GM21576 (cell line): Measurements from ENCODE around the gene SLC30A2.

Experiments used
- ATAC-seq: cut with Tn5 transposase; IDR thresholded peaks from one replicate; pipeline ENCODE4 v1.9.1; 2021; ENCODE audit warnings: mild to moderate bottlenecking, moderate library complexity; ENCODE audit not compliant: unreplicated experiment

Gene SLC30A2

GRCh38 chr1:26025060-26025459, 20.9 kb downstream of the SLC30A2 start:
- no peak for ATAC-seq

- ATAC-seq = no peak
Measured at GRCh38 chr1:26023826-26024225, 22.1 kb downstream of the SLC30A2 start.

- ATAC-seq = no peak
Measured at GRCh38 chr1:26023009-26023408, 22.9 kb downstream of the SLC30A2 start.

GRCh38 chr1:26022404-26022779, 23.5 kb downstream of the SLC30A2 start:
- no peak for ATAC-seq

GRCh38 chr1:26021647-26022403, 24.1 kb downstream of the SLC30A2 start, which contains the start of gene EXTL1:
EXTL1 (plus strand) TSS chr1:26021775; CDS start chr1:26022647, 872 bp downstream.
- no peak for ATAC-seq

DNA sequence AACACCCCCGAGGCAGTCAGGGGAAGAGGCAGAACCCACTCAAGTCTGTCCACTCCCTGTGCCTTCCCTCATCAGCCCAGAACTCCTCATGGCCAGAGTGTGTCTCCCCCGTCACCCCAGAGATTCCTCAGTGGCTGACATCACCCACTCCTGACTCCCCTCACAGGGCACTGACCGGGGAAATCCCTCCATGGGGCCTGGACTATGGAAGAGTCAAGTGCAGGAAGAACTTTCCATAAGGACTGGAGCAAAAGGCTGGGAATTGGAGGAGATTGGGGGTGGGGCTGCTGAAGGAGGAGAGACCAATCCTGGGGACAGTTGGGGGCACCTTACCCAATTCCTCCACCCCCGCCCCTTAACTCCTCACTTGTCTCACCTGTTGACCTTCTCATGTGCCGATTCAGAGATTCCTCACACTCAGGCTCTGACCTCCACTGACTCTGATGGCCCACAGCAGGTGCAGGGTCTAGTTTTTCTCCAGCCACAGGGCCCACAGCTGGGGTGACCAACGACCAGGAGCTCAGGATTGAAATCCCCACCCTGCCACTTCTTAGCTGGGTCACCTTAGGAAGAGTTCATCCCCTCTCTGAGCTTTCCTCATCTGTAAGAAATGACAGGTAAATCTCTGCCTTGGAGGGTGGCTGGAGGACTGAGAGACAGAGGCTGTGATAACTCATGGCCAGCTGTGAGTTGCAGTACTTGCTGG, 24.8 kb downstream of the SLC30A2 start:
- ATAC-seq = no peak

GRCh38 chr1:26020330-26020768, 25.6 kb downstream of the SLC30A2 start:
- ATAC-seq = no peak

DNA sequence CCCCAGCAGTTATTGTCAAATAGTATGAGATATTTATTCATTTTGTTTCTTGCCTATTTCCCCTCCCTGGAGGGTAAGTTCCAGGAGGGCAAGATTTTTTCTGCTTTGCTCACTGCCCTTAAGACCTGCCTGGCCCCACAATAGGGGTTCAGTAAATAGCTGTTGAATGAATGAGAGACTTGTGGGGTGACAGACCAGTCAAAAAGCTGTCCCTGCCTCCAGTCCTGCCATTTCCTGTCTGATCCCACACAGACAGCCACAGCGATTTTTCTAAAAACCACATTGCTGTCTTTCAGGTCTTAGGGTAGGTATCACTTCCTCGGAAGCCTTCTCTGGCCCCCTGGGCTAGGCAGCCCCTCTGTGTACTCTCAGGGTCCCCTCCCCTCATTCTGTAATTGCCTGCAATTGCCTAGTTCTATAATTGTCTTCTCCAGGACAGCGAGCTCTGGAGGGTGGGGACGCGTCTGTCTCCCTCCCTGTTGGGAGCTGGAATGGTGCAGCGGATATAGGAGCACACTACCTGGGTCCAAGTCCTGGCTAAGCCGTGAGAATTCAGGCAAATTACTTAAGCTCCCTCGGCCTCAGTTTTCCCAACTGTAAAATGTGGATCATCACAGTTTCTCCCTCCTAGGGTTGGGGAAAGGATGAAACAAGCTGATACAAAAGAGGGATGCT, 26.1 kb downstream of the SLC30A2 start:
- no peak for ATAC-seq

DNA sequence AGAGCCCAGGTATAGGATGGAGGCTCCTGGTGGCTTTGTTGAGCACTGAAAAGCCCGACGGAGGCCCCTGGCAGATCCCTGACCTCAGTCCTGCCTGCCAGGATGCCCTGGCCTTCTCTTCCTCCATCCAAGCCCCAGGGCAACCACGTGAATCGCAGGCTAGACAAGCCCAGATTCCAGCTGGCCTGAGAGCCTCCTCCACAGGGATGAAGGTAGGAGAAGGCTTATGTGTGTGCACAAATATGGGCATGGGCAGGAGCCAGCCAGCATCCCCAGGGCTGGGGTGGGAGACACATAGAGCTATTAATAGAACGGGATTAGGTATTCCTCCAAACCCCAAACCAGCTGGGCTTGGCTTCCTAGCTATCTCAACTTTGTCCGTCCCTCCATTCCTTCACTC, 28.3 kb downstream of the SLC30A2 start:
- no peak for ATAC-seq

DNA sequence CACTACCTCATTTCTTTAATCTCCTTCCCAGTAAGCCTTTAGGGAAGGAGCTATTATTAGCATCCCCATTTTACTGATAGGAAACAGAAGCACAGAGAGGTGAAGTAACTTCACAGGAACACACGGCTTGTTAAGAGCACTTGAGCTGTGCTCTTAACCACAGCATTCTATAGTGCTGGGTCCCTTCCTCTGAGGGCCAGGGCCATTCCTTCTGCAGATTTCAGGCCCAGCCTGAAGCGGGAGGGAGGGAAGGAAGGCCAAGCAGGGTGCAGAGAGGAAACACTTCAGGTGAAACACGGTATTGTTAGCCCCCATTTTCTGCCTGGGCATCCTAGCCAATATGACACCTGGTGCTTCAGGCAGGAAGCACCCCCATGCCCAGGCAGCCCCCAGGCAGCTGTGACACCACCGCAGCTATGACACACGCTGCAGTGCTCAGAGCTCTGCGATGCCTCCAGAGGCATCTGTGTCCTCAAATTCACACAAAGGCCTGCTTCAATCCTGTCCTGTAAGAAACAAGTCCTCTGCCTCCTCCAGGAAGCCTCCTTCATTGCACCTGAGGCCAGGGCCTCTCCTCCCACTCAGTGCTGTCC, 28.9 kb downstream of the SLC30A2 start:
- no peak for ATAC-seq

- ATAC-seq = no peak
Measured at GRCh38 chr1:26016258-26016952, 29.5 kb downstream of the SLC30A2 start.

GRCh38 chr1:26015358-26015757, 30.6 kb downstream of the SLC30A2 start:
- ATAC-seq = no peak

- no peak for ATAC-seq
Measured at GRCh38 chr1:26014179-26014578, 31.7 kb downstream of the SLC30A2 start.

DNA sequence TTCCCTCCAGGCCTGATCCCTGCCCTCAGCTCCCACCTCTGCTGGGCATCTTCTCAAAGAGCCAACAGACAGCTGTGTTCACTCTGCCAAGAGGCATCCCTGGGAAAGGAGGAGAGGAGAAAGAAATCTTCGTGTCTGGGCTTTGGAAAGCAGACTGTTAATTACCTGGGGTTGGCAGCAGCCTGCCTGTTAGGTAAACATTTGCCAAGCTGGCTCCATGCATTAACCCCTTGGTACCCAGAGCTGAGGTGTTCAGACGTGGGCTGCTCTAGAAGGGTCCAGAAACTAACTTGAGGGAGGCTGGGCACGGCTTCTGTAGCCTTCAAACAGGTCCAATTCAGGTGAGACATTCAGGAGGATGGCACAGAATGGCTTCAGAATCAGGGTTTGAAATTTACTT, 33.1 kb downstream of the SLC30A2 start:
- no peak for ATAC-seq

- no peak for ATAC-seq
Measured at GRCh38 chr1:26010825-26011224, 35.1 kb downstream of the SLC30A2 start.

DNA sequence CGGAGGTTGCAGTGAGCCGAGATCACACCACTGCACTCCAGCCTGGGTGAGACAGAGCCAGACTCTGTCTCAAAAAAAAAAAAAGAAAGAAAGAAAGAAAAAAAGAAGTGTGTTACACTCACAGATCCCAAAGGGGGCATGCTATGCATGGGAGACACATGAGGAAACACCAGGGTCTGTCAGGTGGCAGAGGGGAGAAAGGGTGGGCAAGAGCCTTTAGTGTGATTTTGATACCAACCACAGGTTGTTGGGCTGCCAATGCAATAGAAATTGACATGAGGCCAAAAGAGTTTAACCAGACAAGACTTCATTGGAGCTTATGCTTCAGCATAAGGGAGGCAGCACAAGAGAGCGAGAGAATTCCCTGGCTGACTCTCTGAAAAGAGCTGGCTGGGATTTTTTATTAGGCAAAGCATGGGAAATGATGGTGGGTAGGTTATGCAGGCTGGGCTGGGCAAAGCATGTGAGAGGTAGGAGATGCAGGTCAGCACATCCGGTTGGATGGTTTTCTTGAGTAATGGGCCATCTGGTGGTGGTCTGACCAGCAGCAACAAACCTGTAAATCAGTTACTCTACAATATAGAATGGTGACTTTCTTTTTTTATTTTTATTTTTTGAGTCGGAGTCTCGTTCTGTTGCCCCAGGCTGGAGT, 36.0 kb downstream of the SLC30A2 start:
- ATAC-seq = no peak

- ATAC-seq = no peak
Measured at GRCh38 chr1:26006710-26007109, 39.2 kb downstream of the SLC30A2 start.

DNA sequence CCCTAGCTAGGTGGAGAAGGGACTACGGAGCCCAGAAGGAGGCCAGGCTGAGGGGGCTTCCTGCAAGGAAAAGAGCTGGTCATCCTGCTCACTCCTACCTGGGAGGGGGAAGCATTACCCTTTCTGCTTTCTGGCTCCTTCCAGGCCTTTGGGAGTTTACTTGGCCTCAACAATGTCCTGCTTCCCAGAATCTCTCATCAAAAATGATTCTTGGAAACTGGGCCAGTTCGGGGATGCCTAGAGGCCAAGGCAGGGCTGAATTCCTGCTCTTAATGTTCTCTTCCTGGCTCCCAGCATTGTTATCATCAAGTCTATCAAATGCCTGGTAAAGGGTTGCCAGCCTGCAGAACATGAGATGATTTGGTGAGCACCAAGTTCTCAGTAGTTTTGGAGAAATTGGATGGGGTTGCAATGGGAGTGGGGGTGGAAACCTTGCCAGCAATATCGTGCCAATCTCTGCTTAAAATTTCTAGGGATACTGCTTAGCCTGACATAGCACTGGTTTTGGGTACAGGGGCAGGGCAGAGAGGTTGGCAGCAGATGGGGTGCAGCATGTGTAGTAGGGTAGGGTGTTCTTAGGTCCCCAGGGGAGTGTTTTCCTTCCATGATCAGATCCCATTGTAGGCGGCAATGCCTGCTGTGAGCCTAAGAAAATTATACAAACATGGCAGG, 40.3 kb downstream of the SLC30A2 start:
- ATAC-seq = no peak

DNA sequence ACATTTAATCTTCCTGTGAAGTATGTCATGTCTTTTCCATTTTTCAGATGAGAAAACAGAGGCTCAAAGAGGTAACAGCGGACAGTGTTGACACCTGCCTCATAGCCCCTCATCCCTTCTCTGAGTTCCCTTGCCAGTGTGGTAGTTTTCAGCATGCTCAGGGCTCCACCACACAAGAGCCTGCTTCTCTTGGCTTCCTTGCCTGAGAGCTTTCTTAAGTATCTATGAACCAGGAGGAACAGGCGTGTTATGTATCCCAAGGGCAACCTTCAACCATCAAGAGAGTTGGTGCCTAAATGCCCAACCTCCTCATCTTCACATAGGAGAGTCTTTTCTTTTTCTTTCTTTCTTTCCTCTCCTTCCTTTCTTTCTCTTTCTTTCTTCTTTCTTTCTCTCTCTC, 42.2 kb downstream of the SLC30A2 start:
- no peak for ATAC-seq

- no peak for ATAC-seq
Measured at GRCh38 chr1:26003262-26003661, 42.7 kb downstream of the SLC30A2 start.
